Measurements from ENCODE around the gene NR3C2. TPM values are rescaled to one million over a fixed set of nuclear protein-coding genes. Genes with fewer than 3 reads are reported as not detected.

Gene NR3C2
- total RNA-seq, 2 donors from 2014 or later = 14.6 to 17.4 TPM

DNA sequence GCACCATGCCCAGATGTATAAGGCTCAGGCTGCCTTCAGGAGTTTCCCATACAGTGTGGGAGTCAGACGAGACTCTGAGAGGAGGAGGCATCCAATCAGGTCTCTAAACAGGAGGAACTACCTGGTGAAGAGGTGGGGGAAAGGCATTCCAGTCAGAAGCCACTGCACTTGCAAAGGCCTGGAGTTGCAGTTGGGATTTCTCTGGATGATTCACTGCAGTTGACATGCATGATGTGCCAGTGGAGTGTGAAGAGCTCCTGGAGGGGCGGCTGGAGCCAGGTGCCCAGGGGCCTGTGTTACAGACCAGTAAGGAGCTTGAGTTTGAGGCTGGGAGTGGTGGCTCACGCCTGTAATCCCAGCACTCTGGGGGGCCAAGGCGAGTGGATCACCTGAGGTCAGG lies 371.2 kb downstream of the NR3C2 start:
- Histone ChIP-seq H3K4me3 (no peak overlapping the region), H3K36me3 (no peaks in the 10 kb centered on the region), H3K27ac (no peak overlapping the region), H3K9me3 (no peaks in the 10 kb centered on the region), H3K27me3 (replicated peaks; ENCODE audit: insufficient read depth) (no peaks in the 10 kb centered on the region), H3K4me1 (replicated peaks) (no peaks in the 10 kb centered on the region)
- intact Hi-C loops (cut with DNase I) = no loop called here
- 91% methylated on average over 4 of the region's 4 CpGs for WGBS
- TF ChIP-seq, protein P1, sequence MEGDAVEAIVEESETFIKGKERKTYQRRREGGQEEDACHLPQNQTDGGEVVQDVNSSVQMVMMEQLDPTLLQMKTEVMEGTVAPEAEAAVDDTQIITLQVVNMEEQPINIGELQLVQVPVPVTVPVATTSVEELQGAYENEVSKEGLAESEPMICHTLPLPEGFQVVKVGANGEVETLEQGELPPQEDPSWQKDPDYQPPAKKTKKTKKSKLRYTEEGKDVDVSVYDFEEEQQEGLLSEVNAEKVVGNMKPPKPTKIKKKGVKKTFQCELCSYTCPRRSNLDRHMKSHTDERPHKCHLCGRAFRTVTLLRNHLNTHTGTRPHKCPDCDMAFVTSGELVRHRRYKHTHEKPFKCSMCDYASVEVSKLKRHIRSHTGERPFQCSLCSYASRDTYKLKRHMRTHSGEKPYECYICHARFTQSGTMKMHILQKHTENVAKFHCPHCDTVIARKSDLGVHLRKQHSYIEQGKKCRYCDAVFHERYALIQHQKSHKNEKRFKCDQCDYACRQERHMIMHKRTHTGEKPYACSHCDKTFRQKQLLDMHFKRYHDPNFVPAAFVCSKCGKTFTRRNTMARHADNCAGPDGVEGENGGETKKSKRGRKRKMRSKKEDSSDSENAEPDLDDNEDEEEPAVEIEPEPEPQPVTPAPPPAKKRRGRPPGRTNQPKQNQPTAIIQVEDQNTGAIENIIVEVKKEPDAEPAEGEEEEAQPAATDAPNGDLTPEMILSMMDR (IDR thresholded peaks at IDR 0.05) = no peak
- TF ChIP-seq POLR2AphosphoS5 (IDR thresholded peaks at IDR 0.05) = no peak
- TF ChIP-seq POLR2A (IDR thresholded peaks at IDR 0.05) = no peak
- no peak for DNase-seq (ENCODE audit: low spot score)

DNA sequence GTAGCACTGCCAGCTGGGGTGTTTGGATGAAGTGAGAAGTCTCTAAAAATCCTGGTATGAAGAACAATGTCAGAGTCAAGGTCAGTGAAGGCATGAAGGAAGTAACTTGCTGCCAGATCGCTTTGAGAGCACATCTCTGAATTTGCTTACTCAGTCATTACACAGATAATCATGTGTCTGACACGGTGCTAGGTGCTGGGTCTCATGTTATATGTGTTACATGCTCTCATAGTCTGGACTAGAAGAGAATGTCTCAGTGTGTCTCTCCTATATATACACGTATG lies 372.4 kb downstream of the NR3C2 start:
- no peaks in the 10 kb centered on the region for H3K9me3 ChIP-seq
- no peaks in the 10 kb centered on the region for H3K36me3 ChIP-seq
- intact Hi-C loops (cut with DNase I) = no loop called here
- DNase-seq (ENCODE audit: low spot score) = no peak
- no peak overlapping the region for H3K4me3 ChIP-seq
- WGBS = 67% methylated on average over 3 of the region's 3 CpGs
- no peak for TF ChIP-seq POLR2AphosphoS5 (IDR thresholded peaks at IDR 0.05)
- no peak for TF ChIP-seq POLR2A (IDR thresholded peaks at IDR 0.05)
- TF ChIP-seq, protein P1 (IDR thresholded peaks at IDR 0.05) = no peak
- H3K27ac ChIP-seq = no peak overlapping the region
- no peaks in the 10 kb centered on the region for H3K27me3 ChIP-seq (replicated peaks; ENCODE audit: insufficient read depth)
- H3K4me1 ChIP-seq (replicated peaks) = no peaks in the 10 kb centered on the region

DNA sequence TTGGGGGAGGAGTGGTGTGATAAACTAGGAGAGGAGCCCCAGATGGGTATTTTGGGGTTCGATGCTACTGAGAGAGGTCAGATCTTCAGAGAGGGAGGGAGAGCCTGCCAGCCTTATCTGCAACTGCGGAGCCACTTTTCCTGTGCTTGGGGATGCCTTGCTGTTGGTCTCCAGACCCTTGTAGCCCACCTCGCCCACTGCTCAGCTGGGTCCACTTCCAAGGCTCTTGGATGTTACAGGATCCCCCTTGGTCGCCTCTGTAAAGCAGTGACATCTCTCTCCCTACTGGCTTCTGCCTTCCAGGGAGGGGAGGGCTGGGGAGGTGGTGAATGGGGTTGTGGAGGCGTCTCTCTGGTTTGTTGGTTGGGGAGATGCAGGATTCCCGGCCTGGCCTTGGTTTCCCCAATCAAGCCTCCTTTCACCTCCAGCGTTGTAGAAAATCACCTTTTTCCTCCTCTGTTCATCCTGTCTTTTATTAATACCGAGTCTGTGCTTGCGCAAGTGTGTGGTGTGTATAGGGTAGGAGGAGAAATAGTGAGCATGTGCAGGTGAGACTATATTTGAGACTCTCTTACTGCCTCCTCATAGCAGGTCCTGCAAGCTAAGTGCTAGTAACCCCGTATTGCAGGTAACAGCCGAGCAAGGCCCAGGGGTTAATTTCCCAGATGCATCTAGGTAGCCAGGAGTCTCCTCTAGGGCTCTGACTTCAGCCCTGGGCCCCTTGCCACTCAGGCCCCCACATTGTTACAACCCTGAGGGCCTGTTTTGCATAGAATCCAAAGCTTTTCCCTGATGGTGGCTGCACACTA lies 372.9 kb downstream of the NR3C2 start:
- no peak for TF ChIP-seq POLR2AphosphoS5 (IDR thresholded peaks at IDR 0.05)
- no peak for TF ChIP-seq POLR2A (IDR thresholded peaks at IDR 0.05)
- TF ChIP-seq, protein P1 (IDR thresholded peaks at IDR 0.05) = no peak
- WGBS = 93% methylated on average over 11 of the region's 11 CpGs
- no peak overlapping the region for H3K4me3 ChIP-seq
- intact Hi-C loops (cut with DNase I) = no loop called here
- no peaks in the 10 kb centered on the region for H3K27me3 ChIP-seq (replicated peaks; ENCODE audit: insufficient read depth)
- H3K36me3 ChIP-seq = no peaks in the 10 kb centered on the region
- no peak overlapping the region for H3K27ac ChIP-seq
- no peaks in the 10 kb centered on the region for H3K4me1 ChIP-seq (replicated peaks)
- no peak for DNase-seq (ENCODE audit: low spot score)
- no peaks in the 10 kb centered on the region for H3K9me3 ChIP-seq

DNA sequence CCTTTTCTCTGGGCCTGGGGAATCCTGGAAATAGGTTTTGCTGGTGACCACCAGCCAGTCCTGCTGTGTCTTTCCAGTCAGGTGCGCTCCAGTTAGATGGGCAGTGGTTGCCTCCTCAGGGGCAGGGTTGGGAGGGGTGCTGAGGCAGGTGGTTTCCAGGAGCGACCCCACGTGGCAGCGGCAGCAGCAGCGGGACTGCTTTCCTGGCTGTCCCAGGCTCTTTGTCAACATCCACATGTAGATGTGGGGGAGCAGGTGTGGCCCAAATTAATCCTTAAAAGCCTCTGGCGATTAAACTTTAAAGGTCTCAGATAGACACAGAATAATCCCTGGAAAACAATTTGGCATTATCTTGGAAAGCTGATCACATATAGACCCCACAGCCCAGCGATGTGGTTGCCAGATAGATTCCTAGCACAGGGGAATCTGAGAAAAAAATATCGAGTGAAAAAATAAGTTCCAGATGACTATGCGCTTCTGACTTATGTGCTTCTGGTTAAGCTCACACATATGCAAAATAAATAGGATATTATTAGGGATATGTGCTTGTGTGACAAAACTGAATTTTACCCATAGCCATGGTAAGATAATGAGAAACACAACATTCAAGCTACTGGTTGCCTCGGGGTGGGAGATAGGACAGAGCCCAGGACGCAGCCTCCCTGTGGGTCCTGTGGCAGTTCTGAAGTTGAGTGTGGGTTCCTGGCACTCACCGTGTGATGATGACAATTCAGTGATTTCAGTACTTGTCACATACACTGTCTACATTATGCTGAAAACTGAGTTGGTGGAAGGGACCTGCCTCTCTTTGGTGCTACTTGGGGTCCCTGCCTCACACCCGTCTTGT lies 373.9 kb downstream of the NR3C2 start:
- H3K4me3 ChIP-seq = no peak overlapping the region
- intact Hi-C loops (cut with DNase I) = no loop called here
- WGBS = 84% methylated on average over 13 of the region's 13 CpGs
- no peaks in the 10 kb centered on the region for H3K27me3 ChIP-seq (replicated peaks; ENCODE audit: insufficient read depth)
- no peaks in the 10 kb centered on the region for H3K4me1 ChIP-seq (replicated peaks)
- TF ChIP-seq POLR2A (IDR thresholded peaks at IDR 0.05) = no peak
- H3K36me3 ChIP-seq = no peaks in the 10 kb centered on the region
- no peak overlapping the region for H3K27ac ChIP-seq
- H3K9me3 ChIP-seq = no peaks in the 10 kb centered on the region
- no peak for DNase-seq (ENCODE audit: low spot score)

DNA sequence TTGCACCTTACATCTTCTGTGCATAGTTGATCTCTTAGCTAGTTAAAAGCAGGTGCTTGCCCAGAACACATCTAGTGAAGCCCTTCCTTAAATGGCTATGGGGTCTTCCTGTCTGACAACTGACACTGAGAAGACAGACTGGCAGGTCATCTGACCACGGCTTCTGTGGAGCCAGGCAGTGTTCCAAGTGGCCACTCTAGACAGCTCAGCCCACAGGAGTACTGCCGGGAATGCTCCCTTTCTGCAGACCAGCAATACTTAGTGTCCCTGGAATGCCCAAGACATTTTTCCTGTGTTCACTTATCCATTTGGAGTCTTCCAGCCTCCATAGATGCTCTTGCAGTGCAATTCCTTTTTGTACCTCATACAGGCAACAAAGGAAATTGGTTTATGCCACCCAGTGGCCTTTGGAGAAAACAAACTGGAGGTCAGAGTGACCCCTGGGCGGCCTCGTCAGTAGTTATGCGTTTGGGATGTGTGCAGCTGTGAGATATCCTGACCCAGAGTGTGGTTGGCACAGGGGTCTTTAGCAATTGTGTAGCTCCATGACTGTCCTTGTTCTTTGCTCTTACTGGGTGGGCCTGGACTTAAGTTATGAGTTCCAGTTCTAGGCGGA lies 374.8 kb downstream of the NR3C2 start:
- Histone ChIP-seq H3K9me3 (no peaks in the 10 kb centered on the region), H3K4me3 (no peak overlapping the region), H3K4me1 (replicated peaks) (no peaks in the 10 kb centered on the region), H3K36me3 (no peaks in the 10 kb centered on the region), H3K27ac (no peak overlapping the region), H3K27me3 (replicated peaks; ENCODE audit: insufficient read depth) (no peaks in the 10 kb centered on the region)
- DNase-seq (ENCODE audit: low spot score) = no peak
- intact Hi-C loops (cut with DNase I) = no loop called here
- TF ChIP-seq POLR2AphosphoS5 (IDR thresholded peaks at IDR 0.05) = no peak
- WGBS = 96% methylated on average over 6 of the region's 6 CpGs

Measured in prostate gland (tissue), 2 donors.